Adrenal gland (tissue), 12 donors: ENCODE measurements around the gene SVIL. TPM values are rescaled to one million over a fixed set of nuclear protein-coding genes. Genes with fewer than 3 reads are reported as not detected.
"Not testable (repeated sequence)": the region's sequence is repeated elsewhere in the genome, so short reads cannot be mapped to it uniquely, and the experiment has no call there.

ENCODE experiments used
- DNase-seq, 7 donors: peaks; one replicate each; pipeline ENCODE4 v3.0.0-alpha.2; 2019 to 2020
- H3K27ac ChIP-seq, 5 donors: fragments of 200-600 bp; sonication (generic) in 4 of 5; 1 replicate in 3 of 5; 2 replicates in 2 of 5; pipeline versions ENCODE4 v1.5.1 to v1.8.0; 2016 to 2020; ENCODE audit warnings: mild to moderate bottlenecking in 1 of 5
- H3K27me3 ChIP-seq: fragments of 200-600 bp; 2 replicates; pipeline ENCODE4 v1.8.0; 2021
- H3K36me3 ChIP-seq, 2 donors: fragments of 200-600 bp; replicated peaks in 1 of 2; 1 replicate in 1 of 2; 2 replicates in 1 of 2; pipeline versions ENCODE4 v1.5.1 to v1.8.0; 2018 to 2022
- H3K4me1 ChIP-seq, 2 donors: fragments of 200-600 bp; replicated peaks in 1 of 2; 1 replicate in 1 of 2; 2 replicates in 1 of 2; pipeline versions ENCODE4 v1.5.1 to v1.8.0; 2018 to 2021
- H3K4me3 ChIP-seq, 4 donors: fragments of 200-600 bp; sonication (generic) in 3 of 4; one replicate each; pipeline ENCODE4 v1.5.1; 2016 to 2018
- H3K9me3 ChIP-seq, 3 donors: fragments of 200-600 bp; sonication (generic) in 1 of 3; replicated peaks in 1 of 3; 1 replicate in 2 of 3; 2 replicates in 1 of 3; pipeline versions ENCODE4 v1.5.1 to v1.8.0; 2016 to 2021
- POLR2A ChIP-seq, 2 donors: fragments of 450-650 bp; IDR thresholded peaks; one replicate each; pipeline ENCODE4 v1.6.1; 2017; ENCODE audit warnings: antibody characterized with exemption in 2 of 2, mild to moderate bottlenecking in 2 of 2, moderate library complexity in 1 of 2
- WGBS, 4 donors: extraction: QIAGEN DNeasy Blood & Tissue Kit in 2 of 4; methylation state at CpG; one replicate each; pipeline versions ENCODE4 v1.1.5 to v1.1.7; 2013 to 2017; 5-methylcytosine and 5-hydroxymethylcytosine counted together
- intact Hi-C, 2 donors: fragments of 100-400 bp; cut with DNase I; formaldehyde crosslinking; loops; one replicate each; pipeline versions ENCODE4 v1.14.1 to v1.15.0; 2022 to 2023
- polyA plus RNA-seq, 3 donors: library from polyadenylated mRNA; stranded (reverse); fragments of 200-250 nt in 2 of 3; fragments of 350-450 nt in 1 of 3; fragmentation: Illumina TruSeq in 1 of 3; extraction: RNeasy Lipid Tissue Mini Kit (QIAGEN cat#74804) in 1 of 3; gene quantifications; one replicate each; pipeline ENCODE4 v1.2.3, GENCODE V29; 2013 to 2014
- total RNA-seq, 9 donors: library from RNA; depleted of rRNA in 4 of 9; stranded (reverse); fragments of >200 nt in 4 of 9; fragments of 120-200 nt in 1 of 9; fragmentation: NEBNext Ultra II Directional in 1 of 9; extraction: Animal tissue kit (Norgen Biotek cat#: 25700) in 1 of 9; gene quantifications; one replicate each; pipeline versions ENCODE4 v1.1.0 to v1.2.4, GENCODE V29; 2013 to 2023
- TF ChIP-seq, protein P1 (sequence below), 6 experiments: fragments of 450-650 bp in 4 of 6; fragments of 200-600 bp in 2 of 6; sonication (generic) in 1 of 6; IDR thresholded peaks; 1 replicate in 5 of 6; 2 replicates in 1 of 6; pipeline versions ENCODE4 v1.5.1 to v1.8.0; 2016 to 2021; ENCODE audit warnings: antibody characterized with exemption in 6 of 6, mild to moderate bottlenecking in 2 of 6, moderate library complexity in 1 of 6
- donor health status: healthy with polysubstance abuse.
- donor health status: Bipolar disorder and iron deficiency.
- donor health status: DM: yes; HTN: yes; CAD: no.
- donor health status: DM: no; HTN: no; CAD: no.
- donor health status: DM: no; HTN: no; CAD: no.
- donor health status: DM: yes; HTN: yes; CAD: no.

Gene SVIL
- total and polyA plus RNA-seq, 12 donors = 6.7 to 73.1 (median 26.0) TPM

GRCh38 chr10:29617880-29618340 lies 16.9 kb downstream of the SVIL start:
- Histone ChIP-seq H3K4me1 (no peaks in the 10 kb centered on the region), H3K27ac (peak overlapping the region in 1 of 5 donors; percentile 63), H3K27me3 (no peaks in the 10 kb centered on the region), H3K4me3 (no peak overlapping the region), H3K36me3 (no peaks in the 10 kb centered on the region), H3K9me3 (no peaks in the 10 kb centered on the region)
- peak in 2 of 7 donors; percentile 17 to 51 for DNase-seq
- 54 to 76% (median 66%) methylated on average over 6 to 8 of the region's 8 CpGs for WGBS, 4 donors
- TF ChIP-seq POLR2A (IDR thresholded peaks at IDR 0.05) = no peak
- TF ChIP-seq, protein P1, sequence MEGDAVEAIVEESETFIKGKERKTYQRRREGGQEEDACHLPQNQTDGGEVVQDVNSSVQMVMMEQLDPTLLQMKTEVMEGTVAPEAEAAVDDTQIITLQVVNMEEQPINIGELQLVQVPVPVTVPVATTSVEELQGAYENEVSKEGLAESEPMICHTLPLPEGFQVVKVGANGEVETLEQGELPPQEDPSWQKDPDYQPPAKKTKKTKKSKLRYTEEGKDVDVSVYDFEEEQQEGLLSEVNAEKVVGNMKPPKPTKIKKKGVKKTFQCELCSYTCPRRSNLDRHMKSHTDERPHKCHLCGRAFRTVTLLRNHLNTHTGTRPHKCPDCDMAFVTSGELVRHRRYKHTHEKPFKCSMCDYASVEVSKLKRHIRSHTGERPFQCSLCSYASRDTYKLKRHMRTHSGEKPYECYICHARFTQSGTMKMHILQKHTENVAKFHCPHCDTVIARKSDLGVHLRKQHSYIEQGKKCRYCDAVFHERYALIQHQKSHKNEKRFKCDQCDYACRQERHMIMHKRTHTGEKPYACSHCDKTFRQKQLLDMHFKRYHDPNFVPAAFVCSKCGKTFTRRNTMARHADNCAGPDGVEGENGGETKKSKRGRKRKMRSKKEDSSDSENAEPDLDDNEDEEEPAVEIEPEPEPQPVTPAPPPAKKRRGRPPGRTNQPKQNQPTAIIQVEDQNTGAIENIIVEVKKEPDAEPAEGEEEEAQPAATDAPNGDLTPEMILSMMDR (IDR thresholded peaks at IDR 0.05) = no peak
- intact Hi-C loops = no loop called here

GRCh38 chr10:29616542-29616941 lies 18.2 kb downstream of the SVIL start:
- no peak overlapping the region for H3K27ac ChIP-seq
- no peaks in the 10 kb centered on the region for H3K4me1 ChIP-seq
- no peaks in the 10 kb centered on the region for H3K36me3 ChIP-seq
- H3K9me3 ChIP-seq = no peaks in the 10 kb centered on the region
- 93 to 96% (median 94%) methylated on average over 6 of the region's 6 CpGs for WGBS, 4 donors
- peak in 1 of 7 donors; percentile 37 for DNase-seq
- no peaks in the 10 kb centered on the region for H3K27me3 ChIP-seq
- H3K4me3 ChIP-seq = no peak overlapping the region
- intact Hi-C loops = no loop called here
- TF ChIP-seq POLR2A (IDR thresholded peaks at IDR 0.05) = no peak
- TF ChIP-seq, protein P1 (IDR thresholded peaks at IDR 0.05) = no peak

GRCh38 chr10:29615195-29615594 lies 19.6 kb downstream of the SVIL start:
- DNase-seq = no peak
- TF ChIP-seq, protein P1 (IDR thresholded peaks at IDR 0.05) = no peak
- TF ChIP-seq POLR2A (IDR thresholded peaks at IDR 0.05) = no peak
- Histone ChIP-seq H3K9me3 (no peaks in the 10 kb centered on the region), H3K4me1 (no peaks in the 10 kb centered on the region), H3K27me3 (no peaks in the 10 kb centered on the region), H3K27ac (no peak overlapping the region), H3K36me3 (no peaks in the 10 kb centered on the region), H3K4me3 (no peak overlapping the region)
- intact Hi-C loops = no loop called here
- 71 to 84% (median 80%) methylated on average over 2 of the region's 2 CpGs for WGBS, 4 donors

GRCh38 chr10:29614289-29614688 lies 20.5 kb downstream of the SVIL start:
- H3K4me3 ChIP-seq, H3K36me3 ChIP-seq, intact Hi-C loops, DNase-seq, H3K4me1 ChIP-seq, H3K27me3 ChIP-seq, H3K9me3 ChIP-seq, H3K27ac ChIP-seq: not testable (repeated sequence)
- 87 to 100% (median 100%) methylated on average over 1 of the region's 1 CpG for WGBS, 4 donors

- Histone ChIP-seq H3K9me3 (no peaks in the 10 kb centered on the region), H3K4me1 (no peaks in the 10 kb centered on the region), H3K27me3 (no peaks in the 10 kb centered on the region), H3K36me3 (no peaks in the 10 kb centered on the region), H3K27ac (no peak overlapping the region), H3K4me3 (no peak overlapping the region)
- intact Hi-C loops = no loop called here
- 81 to 94% (median 92%) methylated on average over 4 of the region's 4 CpGs for WGBS, 4 donors
- TF ChIP-seq POLR2A (IDR thresholded peaks at IDR 0.05) = no peak
- TF ChIP-seq, protein P1 (IDR thresholded peaks at IDR 0.05) = no peak
- no peak for DNase-seq
Measured at GRCh38 chr10:29613791-29614190, 21.0 kb downstream of the SVIL start.
